CD14-positive monocyte (primary cell): Measurements from ENCODE around the gene IMMP1L. TPM values are rescaled to one million over a fixed set of nuclear protein-coding genes. Genes with fewer than 3 reads are reported as not detected.

ENCODE experiments used
- DNase-seq, 3 donors: peaks; one replicate each; pipeline ENCODE4 v3.0.0-alpha.2; 2011 to 2022
- H2AFZ ChIP-seq: 2 replicates; pipeline ENCODE4 v1.6.0; 2012; ENCODE audit warnings: mild to moderate bottlenecking, low read depth, low read length, inconsistent platforms; ENCODE audit not compliant: insufficient read depth, poor library complexity, severe bottlenecking
- H3K27ac ChIP-seq, 2 donors: 1 replicate in 1 of 2; 2 replicates in 1 of 2; pipeline ENCODE4 v1.5.1; 2012 to 2013; ENCODE audit warnings: low read length in 2 of 2, control low read depth in 1 of 2, inconsistent platforms in 1 of 2, low read depth in 1 of 2, mild to moderate bottlenecking in 1 of 2
- H3K27me3 ChIP-seq, 2 donors: one replicate each; pipeline versions ENCODE4 v1.6.0 to v1.6.1; 2011 to 2013; ENCODE audit warnings: low read length in 2 of 2; ENCODE audit not compliant: control insufficient read depth in 2 of 2, insufficient read depth in 2 of 2
- H3K36me3 ChIP-seq, 2 donors: replicated peaks in 1 of 2; 1 replicate in 1 of 2; 2 replicates in 1 of 2; pipeline versions ENCODE4 v1.5.1 to v1.6.1; 2012 to 2013; ENCODE audit warnings: low read length in 2 of 2, control low read depth in 1 of 2, inconsistent platforms in 1 of 2, mild to moderate bottlenecking in 1 of 2; ENCODE audit not compliant: insufficient read depth in 2 of 2, control insufficient read depth in 1 of 2
- H3K4me1 ChIP-seq, 2 donors: 1 replicate in 1 of 2; 2 replicates in 1 of 2; pipeline versions ENCODE4 v1.5.1 to v1.6.1; 2012 to 2013; ENCODE audit warnings: low read length in 2 of 2, control low read depth in 1 of 2, inconsistent platforms in 1 of 2, mild to moderate bottlenecking in 1 of 2, moderate library complexity in 1 of 2; ENCODE audit not compliant: insufficient read depth in 2 of 2, control insufficient read depth in 1 of 2
- H3K4me2 ChIP-seq: replicated peaks from 2 replicates; pipeline ENCODE3; 2012; ENCODE audit warnings: low read length, moderate library complexity, mild to moderate bottlenecking; ENCODE audit not compliant: poor library complexity, severe bottlenecking; ENCODE audit errors: extremely low read depth
- H3K4me3 ChIP-seq, 3 experiments: fragments of 200-600 bp in 1 of 3; sonication (generic) in 1 of 3; replicated peaks in 1 of 3; 1 replicate in 2 of 3; 2 replicates in 1 of 3; pipeline ENCODE4 v1.5.1; 2011 to 2013; ENCODE audit warnings: low read length in 3 of 3, mild to moderate bottlenecking in 3 of 3, control low read depth in 2 of 3, low read depth in 2 of 3, inconsistent platforms in 1 of 3, moderate library complexity in 1 of 3
- H3K79me2 ChIP-seq: 2 replicates; pipeline ENCODE4 v1.6.0; 2012; ENCODE audit warnings: mild to moderate bottlenecking, control low read depth, inconsistent platforms, low read length, moderate library complexity; ENCODE audit not compliant: insufficient read depth
- H3K9ac ChIP-seq: 2 replicates; pipeline ENCODE4 v1.6.0; 2017; ENCODE audit warnings: low read length, mild to moderate bottlenecking; ENCODE audit not compliant: insufficient read depth, poor library complexity, severe bottlenecking
- H3K9me3 ChIP-seq, 2 donors: replicated peaks in 1 of 2; 1 replicate in 1 of 2; 2 replicates in 1 of 2; pipeline versions ENCODE4 v1.5.1 to v1.6.1; 2012 to 2013; ENCODE audit warnings: low read length in 2 of 2, control low read depth in 1 of 2; ENCODE audit not compliant: control insufficient read depth in 1 of 2, insufficient read depth in 1 of 2
- H4K20me1 ChIP-seq: 2 replicates; pipeline ENCODE4 v1.6.0; 2012; ENCODE audit warnings: mild to moderate bottlenecking, low read length, control low read depth, moderate library complexity; ENCODE audit not compliant: insufficient read depth
- H3K27ac Mint-ChIP-seq, 7 donors: one replicate each; pipeline ENCODE4 v1.8.0; 2020; ENCODE audit warnings: mild to moderate bottlenecking in 7 of 7, mixed read lengths in 7 of 7, moderate library complexity in 6 of 7, inconsistent platforms in 2 of 7
- H3K27me3 Mint-ChIP-seq, 3 donors: one replicate each; pipeline ENCODE4 v1.8.0; 2021 to 2022; ENCODE audit warnings: low read depth in 3 of 3, mild to moderate bottlenecking in 3 of 3, mixed read lengths in 3 of 3, moderate library complexity in 3 of 3, inconsistent platforms in 1 of 3
- H3K36me3 Mint-ChIP-seq, 2 donors: one replicate each; pipeline ENCODE4 v1.8.0; 2020; ENCODE audit warnings: mixed read lengths in 2 of 2, inconsistent platforms in 1 of 2, mild to moderate bottlenecking in 1 of 2
- H3K4me1 Mint-ChIP-seq: one replicate; pipeline ENCODE4 v1.8.0; 2020; ENCODE audit warnings: mild to moderate bottlenecking, mixed read lengths
- H3K4me3 Mint-ChIP-seq, 2 donors: one replicate each; pipeline ENCODE4 v1.8.0; 2020; ENCODE audit warnings: mild to moderate bottlenecking in 2 of 2, mixed read lengths in 2 of 2, moderate library complexity in 1 of 2
- H3K9me3 Mint-ChIP-seq, 7 donors: one replicate each; pipeline ENCODE4 v1.8.0; 2020 to 2022; ENCODE audit warnings: mixed read lengths in 7 of 7, mild to moderate bottlenecking in 6 of 7, moderate library complexity in 6 of 7, inconsistent platforms in 2 of 7
- CTCF ChIP-seq: fragments of 200-600 bp; IDR thresholded peaks from one replicate; pipeline ENCODE4 v1.8.0; 2022; ENCODE audit warnings: antibody characterized with exemption, mild to moderate bottlenecking
- WGBS: methylation state at CpG from one replicate; pipeline ENCODE4 v1.1.5; 2013; ENCODE audit warnings: missing lambda C conversion rate; ENCODE audit not compliant: insufficient coverage; 5-methylcytosine and 5-hydroxymethylcytosine counted together
- intact Hi-C, 2 donors: fragments of 100-400 bp; cut with micrococcal nuclease; formaldehyde crosslinking; loops; one replicate each; pipeline versions ENCODE4 v1.15.0 to v1.15.1; 2023
- polyA plus RNA-seq, 3 donors: library from polyadenylated mRNA; depleted of rRNA in 1 of 3; unstranded in 2 of 3; stranded (reverse) in 1 of 3; fragments of 300-500 nt in 2 of 3; fragments of >200 nt in 1 of 3; fragmentation: Illumina TruSeq in 2 of 3; gene quantifications; 1 replicate in 2 of 3; 2 replicates in 1 of 3; pipeline ENCODE4 v1.2.3, GENCODE V29; 2012 to 2021

IMMP1L gene
- polyA plus RNA-seq, 3 donors = 0.53 to 5.0 (median 4.7) TPM

GRCh38 chr11:31412946-31413345 is 96.5 kb downstream of the IMMP1L start:
- Mint-ChIP-seq H3K36me3 (peaks cover 8% of the 10 kb centered on the region in 2 donors), H3K27me3 (no peaks in the 10 kb centered on the region), H3K9me3 (no peaks in the 10 kb centered on the region), H3K27ac (no peak overlapping the region), H3K4me1 (no peaks in the 10 kb centered on the region), H3K4me3 (no peak overlapping the region)
- H3K27ac ChIP-seq = no peak overlapping the region
- no peaks in the 10 kb centered on the region for H3K27me3 ChIP-seq
- H2AFZ ChIP-seq = no peak overlapping the region
- no peaks in the 10 kb centered on the region for H3K4me1 ChIP-seq
- DNase-seq = no peak
- H4K20me1 ChIP-seq = no peaks in the 10 kb centered on the region
- no peak overlapping the region for H3K4me3 ChIP-seq
- H3K36me3 ChIP-seq = peaks cover 0 to 3% of the 10 kb centered on the region in 2 donors
- no peak for TF ChIP-seq CTCF
- no peaks in the 10 kb centered on the region for H3K9me3 ChIP-seq
- H3K4me2 ChIP-seq = no peak overlapping the region
- H3K79me2 ChIP-seq = no peaks in the 10 kb centered on the region
- intact Hi-C loops = no loop called here
- no CpG with 5 or more reads among the region's 2 CpGs for WGBS
- no peak overlapping the region for H3K9ac ChIP-seq

GRCh38 chr11:31408201-31408600 is 101.2 kb downstream of the IMMP1L start:
- Mint-ChIP-seq H3K27ac (no peak overlapping the region), H3K36me3 (peaks cover 3 to 4% of the 10 kb centered on the region in 2 donors), H3K4me3 (no peak overlapping the region), H3K27me3 (no peaks in the 10 kb centered on the region), H3K4me1 (no peaks in the 10 kb centered on the region), H3K9me3 (no peaks in the 10 kb centered on the region)
- intact Hi-C loops = no loop called here
- H3K9ac ChIP-seq = no peak overlapping the region
- no peak overlapping the region for H3K4me3 ChIP-seq
- H3K79me2 ChIP-seq = no peaks in the 10 kb centered on the region
- no peaks in the 10 kb centered on the region for H4K20me1 ChIP-seq
- DNase-seq = no peak
- no peaks in the 10 kb centered on the region for H3K9me3 ChIP-seq
- no peaks in the 10 kb centered on the region for H3K36me3 ChIP-seq
- H3K27me3 ChIP-seq = no peaks in the 10 kb centered on the region
- no peak for TF ChIP-seq CTCF
- 100% methylated on average over 2 of the region's 2 CpGs for WGBS
- no peak overlapping the region for H2AFZ ChIP-seq
- no peak overlapping the region for H3K27ac ChIP-seq
- no peaks in the 10 kb centered on the region for H3K4me1 ChIP-seq
- no peak overlapping the region for H3K4me2 ChIP-seq
